B cell (primary cell): ENCODE results near the gene FLT1. TPM values are rescaled to one million over a fixed set of nuclear protein-coding genes. Genes with fewer than 3 reads are reported as not detected.

ENCODE experiments used
- ATAC-seq: fragments of 200-7000 bp; cut with Tn5 transposase; one replicate; pipeline ENCODE4 v1.10.0; 2021; ENCODE audit warnings: low read depth, mild to moderate bottlenecking, moderate number of reproducible peaks, moderate library complexity
- CTCF ChIA-PET: fragments of 350-600 bp; sonication (Branson Sonifier 250); formaldehyde crosslinking; loops from one replicate; lab custom pipeline; 2021; ENCODE audit warnings: antibody characterized with exemption, inconsistent platforms; lab: Charles Lee
- POLR2A ChIA-PET: fragments of 350-600 bp; sonication (Branson Sonifier 250); formaldehyde crosslinking; loops from one replicate; lab custom pipeline; 2021; ENCODE audit warnings: antibody characterized with exemption; lab: Charles Lee
- DNase-seq: peaks from one replicate; pipeline ENCODE4 v3.0.0; 2013
- H2AFZ ChIP-seq: 2 replicates; pipeline ENCODE4 v1.6.1; 2012; ENCODE audit warnings: mild to moderate bottlenecking, low read depth, low read length; ENCODE audit not compliant: insufficient read depth, poor library complexity, severe bottlenecking
- H3K27ac ChIP-seq, 2 donors: 1 replicate in 1 of 2; 2 replicates in 1 of 2; pipeline ENCODE4 v1.5.1; 2012 to 2013; ENCODE audit warnings: low read length in 2 of 2, mild to moderate bottlenecking in 2 of 2, moderate library complexity in 1 of 2
- H3K27me3 ChIP-seq, 4 experiments: fragments of 200-600 bp in 1 of 4; sonication (generic) in 1 of 4; replicated peaks in 1 of 4; 1 replicate in 2 of 4; 2 replicates in 2 of 4; pipeline versions ENCODE4 v1.6.1 to v1.7.0; 2013 to 2016; ENCODE audit warnings: low read length in 3 of 4, mild to moderate bottlenecking in 2 of 4, mixed read lengths in 1 of 4, moderate library complexity in 1 of 4; ENCODE audit not compliant: insufficient read depth in 4 of 4, control insufficient read depth in 3 of 4; ENCODE audit errors: control extremely low read depth in 1 of 4
- H3K36me3 ChIP-seq, 2 experiments: replicated peaks in 1 of 2; 1 replicate in 1 of 2; 2 replicates in 1 of 2; pipeline versions ENCODE4 v1.6.1 to v1.7.1; 2013; ENCODE audit warnings: low read length in 1 of 2; ENCODE audit not compliant: insufficient read depth in 2 of 2, control insufficient read depth in 1 of 2; ENCODE audit errors: control extremely low read depth in 1 of 2, extremely low read depth in 1 of 2
- H3K4me1 ChIP-seq, 2 donors: fragments of 200-600 bp in 1 of 2; sonication (generic) in 1 of 2; 1 replicate in 1 of 2; 2 replicates in 1 of 2; pipeline versions ENCODE4 v1.5.1 to v1.6.1; 2013 to 2017; ENCODE audit warnings: low read length in 2 of 2; ENCODE audit not compliant: control insufficient read depth in 2 of 2, insufficient read depth in 2 of 2
- H3K4me2 ChIP-seq: replicated peaks from 2 replicates; pipeline ENCODE3; 2012; ENCODE audit warnings: mild to moderate bottlenecking, low read depth, low read length; ENCODE audit not compliant: poor library complexity, severe bottlenecking
- H3K4me3 ChIP-seq, 5 experiments: fragments of 200-600 bp in 1 of 5; sonication (generic) in 1 of 5; 1 replicate in 3 of 5; 2 replicates in 2 of 5; pipeline versions ENCODE4 v1.5.1 to v1.7.0; 2011 to 2016; ENCODE audit warnings: low read length in 4 of 5, mild to moderate bottlenecking in 4 of 5, low read depth in 2 of 5, control low read depth in 1 of 5, moderate library complexity in 1 of 5; ENCODE audit not compliant: insufficient read depth in 1 of 5; ENCODE audit errors: control extremely low read depth in 1 of 5, extremely low read depth in 1 of 5
- H3K79me2 ChIP-seq: fragments of 200-600 bp; sonication (generic); one replicate; pipeline ENCODE4 v1.6.0; 2016; ENCODE audit warnings: low read length; ENCODE audit not compliant: control insufficient read depth, insufficient read depth
- H3K9ac ChIP-seq: fragments of 200-600 bp; sonication (generic); 2 replicates; pipeline ENCODE4 v1.6.1; 2017; ENCODE audit warnings: mild to moderate bottlenecking, low read length, moderate library complexity
- H3K9me3 ChIP-seq, 3 donors: one replicate each; pipeline versions ENCODE4 v1.6.1 to v1.7.1; 2013; ENCODE audit warnings: low read length in 2 of 3; ENCODE audit not compliant: control insufficient read depth in 2 of 3, insufficient read depth in 1 of 3; ENCODE audit errors: control extremely low read depth in 1 of 3
- H4K20me1 ChIP-seq: 2 replicates; pipeline ENCODE4 v1.6.0; 2012; ENCODE audit warnings: mild to moderate bottlenecking, low read length; ENCODE audit not compliant: insufficient read depth, control insufficient read depth, poor library complexity, severe bottlenecking
- H3K27ac Mint-ChIP-seq: one replicate; pipeline ENCODE4 v1.8.0; 2021; ENCODE audit warnings: mixed read lengths
- H3K27me3 Mint-ChIP-seq: one replicate; pipeline ENCODE4 v1.8.0; 2021; ENCODE audit warnings: mixed read lengths
- H3K4me1 Mint-ChIP-seq: one replicate; pipeline ENCODE4 v1.8.0; 2021; ENCODE audit warnings: mixed read lengths
- H3K4me3 Mint-ChIP-seq: one replicate; pipeline ENCODE4 v1.8.0; 2021; ENCODE audit warnings: mixed read lengths
- H3K9me3 Mint-ChIP-seq: one replicate; pipeline ENCODE4 v1.8.0; 2022; ENCODE audit warnings: mixed read lengths; ENCODE audit not compliant: insufficient read depth
- EZH2 ChIP-seq: IDR thresholded peaks from 2 replicates; pipeline ENCODE4 v1.6.1; 2012; ENCODE audit warnings: borderline replicate concordance, low read depth, mild to moderate bottlenecking, moderate library complexity, low read length; ENCODE audit not compliant: insufficient read depth, poor library complexity, severe bottlenecking
- WGBS: methylation state at CpG from one replicate; pipeline ENCODE4 v1.1.5; 2013; ENCODE audit warnings: missing lambda C conversion rate; ENCODE audit not compliant: insufficient coverage; 5-methylcytosine and 5-hydroxymethylcytosine counted together
- intact Hi-C: fragments of 100-400 bp; cut with micrococcal nuclease; formaldehyde crosslinking; loops from one replicate; pipeline ENCODE4 v1.10.0; 2022
- polyA plus RNA-seq: library from polyadenylated mRNA; depleted of rRNA; stranded (reverse); fragments of >200 nt; gene quantifications from 2 replicates; pipeline ENCODE4 v1.2.3, GENCODE V29; 2012
- total RNA-seq, 2 donors: library from RNA; stranded (reverse); fragments of 120-200 nt in 1 of 2; gene quantifications; 1 replicate in 1 of 2; 2 replicates in 1 of 2; pipeline versions ENCODE4 v1.2.3 to v1.2.4, GENCODE V29; 2013 to 2022
- TF ChIP-seq, protein P1 (sequence below): fragments of 200-600 bp; IDR thresholded peaks from one replicate; pipeline ENCODE4 v1.8.0; 2022; ENCODE audit warnings: antibody characterized with exemption, mild to moderate bottlenecking

Gene FLT1
- total and polyA plus RNA-seq, 2 donors (not counting 1 experiment from before 2014, with no cell fraction given), result 1.1 to 1.2 TPM

DNA sequence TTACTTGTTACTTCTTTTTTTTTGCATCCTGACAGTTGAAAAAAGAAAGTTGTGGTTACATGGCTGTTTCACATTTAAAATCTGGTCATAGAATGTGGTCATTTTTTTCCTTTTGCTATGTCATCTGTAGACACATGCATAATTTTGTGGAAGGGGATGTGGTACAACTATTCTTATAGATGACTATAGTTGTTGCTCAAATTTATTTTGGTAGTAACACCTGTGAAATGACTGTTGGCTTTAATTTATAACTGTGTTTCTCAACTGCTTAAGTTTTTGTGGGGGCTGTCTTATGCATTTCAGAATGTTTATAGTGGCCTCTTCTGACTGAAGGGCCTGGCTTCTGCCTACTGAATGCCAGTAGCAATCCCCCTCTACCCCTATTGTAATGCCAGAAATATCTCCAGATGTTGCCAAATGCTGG is 226.1 kb downstream of the FLT1 start:
- Histone ChIP-seq H3K4me3 (no peak overlapping the region), H3K36me3 (peaks cover 23 to 51% of the 10 kb centered on the region in 2 experiments), H3K4me1 (peaks cover 9 to 19% of the 10 kb centered on the region in 2 donors), H3K27me3 (no peaks in the 10 kb centered on the region), H3K9ac (peak overlapping the region; percentile 17), H2AFZ (no peak overlapping the region), H4K20me1 (peaks cover 7% of the 10 kb centered on the region), H3K27ac (peak overlapping the region; percentile 57 to 64), H3K4me2 (peak overlapping the region; percentile 65), H3K79me2 (peaks cover 16% of the 10 kb centered on the region), H3K9me3 (peaks cover 0 to 8% (median 7%) of the 10 kb centered on the region in 3 donors)
- DNase-seq, result peak; percentile 77
- H3K27ac Mint-ChIP-seq, result peak overlapping the region; percentile 79
- intact Hi-C loops, result loop anchor here (2.0 to 5.0 kb wide), 2 partner anchors 130 to 222 kb away; partner anchors contain the start of gene PAN3
- CTCF ChIA-PET, result no interaction called here
- peaks cover 6% of the 10 kb centered on the region for H3K9me3 Mint-ChIP-seq
- no peak for TF ChIP-seq EZH2
- TF ChIP-seq, protein P1, sequence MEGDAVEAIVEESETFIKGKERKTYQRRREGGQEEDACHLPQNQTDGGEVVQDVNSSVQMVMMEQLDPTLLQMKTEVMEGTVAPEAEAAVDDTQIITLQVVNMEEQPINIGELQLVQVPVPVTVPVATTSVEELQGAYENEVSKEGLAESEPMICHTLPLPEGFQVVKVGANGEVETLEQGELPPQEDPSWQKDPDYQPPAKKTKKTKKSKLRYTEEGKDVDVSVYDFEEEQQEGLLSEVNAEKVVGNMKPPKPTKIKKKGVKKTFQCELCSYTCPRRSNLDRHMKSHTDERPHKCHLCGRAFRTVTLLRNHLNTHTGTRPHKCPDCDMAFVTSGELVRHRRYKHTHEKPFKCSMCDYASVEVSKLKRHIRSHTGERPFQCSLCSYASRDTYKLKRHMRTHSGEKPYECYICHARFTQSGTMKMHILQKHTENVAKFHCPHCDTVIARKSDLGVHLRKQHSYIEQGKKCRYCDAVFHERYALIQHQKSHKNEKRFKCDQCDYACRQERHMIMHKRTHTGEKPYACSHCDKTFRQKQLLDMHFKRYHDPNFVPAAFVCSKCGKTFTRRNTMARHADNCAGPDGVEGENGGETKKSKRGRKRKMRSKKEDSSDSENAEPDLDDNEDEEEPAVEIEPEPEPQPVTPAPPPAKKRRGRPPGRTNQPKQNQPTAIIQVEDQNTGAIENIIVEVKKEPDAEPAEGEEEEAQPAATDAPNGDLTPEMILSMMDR, result no peak
- H3K4me1 Mint-ChIP-seq, result peaks cover 26% of the 10 kb centered on the region
- peak; percentile 80 for ATAC-seq
- POLR2A ChIA-PET, result no interaction called here
- no peaks in the 10 kb centered on the region for H3K27me3 Mint-ChIP-seq
- peak overlapping the region; percentile 58 for H3K4me3 Mint-ChIP-seq

- DNase-seq, result no peak
- peaks cover 10% of the 10 kb centered on the region for H3K79me2 ChIP-seq
- POLR2A ChIA-PET, result no interaction called here
- Mint-ChIP-seq H3K9me3 (peaks cover 6% of the 10 kb centered on the region), H3K27ac (no peak overlapping the region), H3K4me3 (no peak overlapping the region), H3K27me3 (no peaks in the 10 kb centered on the region), H3K4me1 (peaks cover 26% of the 10 kb centered on the region)
- H3K4me3 ChIP-seq, result no peak overlapping the region
- H4K20me1 ChIP-seq, result peaks cover 7% of the 10 kb centered on the region
- no peak overlapping the region for H2AFZ ChIP-seq
- no CpG with 5 or more reads among the region's 4 CpGs for WGBS
- no peak overlapping the region for H3K27ac ChIP-seq
- TF ChIP-seq EZH2, result no peak
- TF ChIP-seq, protein P1, result no peak
- H3K4me2 ChIP-seq, result no peak overlapping the region
- CTCF ChIA-PET, result no interaction called here
- intact Hi-C loops, result loop anchor here (5.0 kb wide), 1 partner anchor 220 kb away; no protein-coding TSS in a partner anchor
- no peak for ATAC-seq
- no peaks in the 10 kb centered on the region for H3K27me3 ChIP-seq
- peaks cover 9 to 19% of the 10 kb centered on the region in 2 donors for H3K4me1 ChIP-seq
- peaks cover 23 to 50% of the 10 kb centered on the region in 2 experiments for H3K36me3 ChIP-seq
- H3K9me3 ChIP-seq, result peaks cover 0 to 8% (median 7%) of the 10 kb centered on the region in 3 donors
- H3K9ac ChIP-seq, result no peak overlapping the region
These were observed 227.4 kb downstream of the FLT1 start for GRCh38 chr13:28267497-28267896.
